Peyer's patch (tissue), 4 donors: Measurements from ENCODE around the gene STYXL2.

ENCODE experiments used
- POLR2A ChIP-seq, 2 donors: fragments of 450-650 bp; IDR thresholded peaks; one replicate each; pipeline ENCODE4 v1.5.1; 2017; ENCODE audit warnings: antibody characterized with exemption in 2 of 2, mild to moderate bottlenecking in 2 of 2, moderate library complexity in 2 of 2
- TF ChIP-seq, protein P1 (sequence below), 6 experiments: fragments of 450-650 bp in 4 of 6; fragments of 200-600 bp in 2 of 6; sonication (generic) in 1 of 6; IDR thresholded peaks; one replicate each; pipeline ENCODE4 v1.5.1; 2017 to 2019; ENCODE audit warnings: antibody characterized with exemption in 6 of 6, mild to moderate bottlenecking in 3 of 6, moderate library complexity in 1 of 6

DNA sequence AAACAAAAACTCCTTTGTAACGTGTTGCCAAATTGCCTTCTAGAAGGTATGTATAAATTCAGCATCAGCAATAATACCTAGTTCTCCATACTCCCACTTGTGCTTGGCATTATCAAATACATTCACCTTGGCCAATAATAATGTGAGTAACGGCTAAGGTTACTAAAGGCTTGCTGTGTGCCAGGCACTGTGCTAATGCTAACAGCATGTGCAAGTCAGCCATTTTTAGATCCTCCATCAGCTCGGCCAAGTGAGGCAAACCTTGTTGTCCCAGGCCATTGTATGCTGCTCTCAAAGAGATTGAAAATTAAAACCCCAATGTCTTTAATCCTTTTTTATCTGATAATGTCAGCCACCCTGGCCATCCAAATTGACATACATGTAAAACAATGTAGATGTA, 48.1 kb downstream of the STYXL2 start:
- TF ChIP-seq, protein P1, sequence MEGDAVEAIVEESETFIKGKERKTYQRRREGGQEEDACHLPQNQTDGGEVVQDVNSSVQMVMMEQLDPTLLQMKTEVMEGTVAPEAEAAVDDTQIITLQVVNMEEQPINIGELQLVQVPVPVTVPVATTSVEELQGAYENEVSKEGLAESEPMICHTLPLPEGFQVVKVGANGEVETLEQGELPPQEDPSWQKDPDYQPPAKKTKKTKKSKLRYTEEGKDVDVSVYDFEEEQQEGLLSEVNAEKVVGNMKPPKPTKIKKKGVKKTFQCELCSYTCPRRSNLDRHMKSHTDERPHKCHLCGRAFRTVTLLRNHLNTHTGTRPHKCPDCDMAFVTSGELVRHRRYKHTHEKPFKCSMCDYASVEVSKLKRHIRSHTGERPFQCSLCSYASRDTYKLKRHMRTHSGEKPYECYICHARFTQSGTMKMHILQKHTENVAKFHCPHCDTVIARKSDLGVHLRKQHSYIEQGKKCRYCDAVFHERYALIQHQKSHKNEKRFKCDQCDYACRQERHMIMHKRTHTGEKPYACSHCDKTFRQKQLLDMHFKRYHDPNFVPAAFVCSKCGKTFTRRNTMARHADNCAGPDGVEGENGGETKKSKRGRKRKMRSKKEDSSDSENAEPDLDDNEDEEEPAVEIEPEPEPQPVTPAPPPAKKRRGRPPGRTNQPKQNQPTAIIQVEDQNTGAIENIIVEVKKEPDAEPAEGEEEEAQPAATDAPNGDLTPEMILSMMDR (IDR thresholded peaks at IDR 0.05) = no peak
- no peak for TF ChIP-seq POLR2A (IDR thresholded peaks at IDR 0.05)
